Endothelial cell of umbilical vein (primary cell): ENCODE data around the gene DLX6. TPM values are rescaled to one million over a fixed set of nuclear protein-coding genes. Genes with fewer than 3 reads are reported as not detected.

Source experiments
- BruUV-seq: library from RNA; stranded (reverse); fragments of 400-500 nt; replicated peaks from 2 replicates; lab custom pipeline; 2021; lab: Mats Ljungman, UMichigan
- CTCF ChIA-PET: fragments of 300-600, 350-600 bp; sonication (Branson Sonifier 250); formaldehyde crosslinking; loops from one replicate; lab custom pipeline; 2021; ENCODE audit warnings: antibody characterized with exemption, inconsistent platforms; lab: Charles Lee
- POLR2A ChIA-PET: fragments of 300-600, 350-600 bp; sonication (Branson Sonifier 250); formaldehyde crosslinking; loops from one replicate; lab custom pipeline; 2021; ENCODE audit warnings: antibody characterized with exemption, inconsistent platforms; lab: Charles Lee
- DNase-seq: peaks from one replicate; pipeline ENCODE4 v3.0.0-alpha.2; 2011; ENCODE audit warnings: low read depth, low spot score
- FAIRE-seq: peaks from 2 replicates; lab custom pipeline; 2011; peaks lifted over from hg19 to GRCh38; lab: Jason Lieb, UNC
- H2AFZ ChIP-seq: 2 replicates; pipeline ENCODE4 v1.6.0; 2012; ENCODE audit warnings: low read depth, low read length, control low read depth, inconsistent platforms
- H3K27ac ChIP-seq: 2 replicates; pipeline ENCODE4 v1.5.1; 2011; ENCODE audit warnings: low read depth, mild to moderate bottlenecking, control low read depth, low read length, moderate library complexity; ENCODE audit not compliant: insufficient read depth
- H3K27me3 ChIP-seq, 2 experiments: 2 replicates each; pipeline versions ENCODE4 v1.6.0 to v1.6.1; 2011; ENCODE audit warnings: low read length in 2 of 2, mixed read lengths in 1 of 2; ENCODE audit not compliant: control insufficient read depth in 2 of 2, insufficient read depth in 2 of 2
- H3K36me3 ChIP-seq, 2 experiments: 2 replicates in 1 of 2; 3 replicates in 1 of 2; pipeline ENCODE4 v1.5.1; 2011; ENCODE audit warnings: low read length in 2 of 2, mild to moderate bottlenecking in 1 of 2, moderate library complexity in 1 of 2; ENCODE audit not compliant: control insufficient read depth in 2 of 2, insufficient read depth in 2 of 2; ENCODE audit errors: extremely low read depth in 1 of 2
- H3K4me1 ChIP-seq: 3 replicates; pipeline ENCODE4 v1.5.1; 2011; ENCODE audit warnings: mild to moderate bottlenecking, low read length; ENCODE audit not compliant: control insufficient read depth, insufficient read depth; ENCODE audit errors: extremely low read depth
- H3K4me2 ChIP-seq: 2 replicates; pipeline ENCODE4 v1.6.1; 2011; ENCODE audit warnings: low read length, control low read depth, mixed read lengths; ENCODE audit not compliant: insufficient read depth
- H3K4me3 ChIP-seq, 3 experiments: fragments of 200-600 bp in 1 of 3; sonication (generic), shearing (Covaris generic) in 1 of 3; replicated peaks in 1 of 3; 2 replicates each; pipeline ENCODE4 v1.5.1; 2011 to 2016; ENCODE audit warnings: control low read depth in 3 of 3, low read length in 3 of 3, mild to moderate bottlenecking in 2 of 3, inconsistent platforms in 1 of 3, low read depth in 1 of 3, moderate library complexity in 1 of 3; ENCODE audit not compliant: insufficient read depth in 1 of 3
- H3K79me2 ChIP-seq: 2 replicates; pipeline ENCODE4 v1.6.0; 2012; ENCODE audit warnings: low read length, inconsistent platforms; ENCODE audit not compliant: control insufficient read depth, insufficient read depth
- H3K9ac ChIP-seq: replicated peaks from 2 replicates; pipeline ENCODE3; 2011; ENCODE audit warnings: low read length, control low read depth; ENCODE audit not compliant: insufficient read depth; ENCODE audit errors: extremely low read depth
- H3K9me1 ChIP-seq: replicated peaks from 3 replicates; pipeline ENCODE4 v1.6.0; 2011; ENCODE audit warnings: mild to moderate bottlenecking, low read length; ENCODE audit not compliant: control insufficient read depth, insufficient read depth; ENCODE audit errors: extremely low read depth
- H3K9me3 ChIP-seq: replicated peaks from 2 replicates; pipeline ENCODE4 v1.5.1; 2012; ENCODE audit warnings: low read length, inconsistent platforms; ENCODE audit not compliant: control insufficient read depth, insufficient read depth
- H4K20me1 ChIP-seq: replicated peaks from 2 replicates; pipeline ENCODE3; 2011; ENCODE audit warnings: mild to moderate bottlenecking, low read length; ENCODE audit not compliant: control insufficient read depth, insufficient read depth; ENCODE audit errors: extremely low read depth
- EZH2 ChIP-seq: IDR thresholded peaks from 2 replicates; pipeline ENCODE4 v1.6.1; 2012; ENCODE audit warnings: borderline replicate concordance, low read depth, mild to moderate bottlenecking, moderate library complexity, low read length, inconsistent platforms; ENCODE audit not compliant: severe bottlenecking
- FOS ChIP-seq: IDR thresholded peaks from 2 replicates; pipeline ENCODE4 v1.6.1; 2011; ENCODE audit warnings: mild to moderate bottlenecking, low read length, moderate library complexity, borderline replicate concordance; ENCODE audit not compliant: insufficient read depth
- GATA2 ChIP-seq: IDR thresholded peaks from 2 replicates; pipeline ENCODE4 v1.7.0; 2011; ENCODE audit warnings: low read depth, mild to moderate bottlenecking, moderate library complexity, mixed read lengths, low read length; ENCODE audit not compliant: insufficient read length, insufficient read depth
- JUN ChIP-seq: IDR thresholded peaks from 2 replicates; pipeline ENCODE4 v1.6.1; 2011; ENCODE audit warnings: borderline replicate concordance, low read depth; ENCODE audit not compliant: insufficient read length, insufficient read depth
- MYC ChIP-seq: IDR thresholded peaks from one replicate; pipeline ENCODE4 v1.6.1; 2011; ENCODE audit warnings: mild to moderate bottlenecking, low read depth, low read length
- POLR2A ChIP-seq: IDR thresholded peaks from 2 replicates; pipeline ENCODE4 v1.6.1; 2012; ENCODE audit warnings: low read depth, mild to moderate bottlenecking, control low read depth, low read length
- POLR2AphosphoS5 ChIP-seq: IDR thresholded peaks from 2 replicates; pipeline ENCODE4 v1.6.1; 2012; ENCODE audit warnings: low read depth, mild to moderate bottlenecking, control low read depth, low read length, moderate library complexity; ENCODE audit not compliant: insufficient read depth
- dilution Hi-C: fragments of 300-500 bp; cut with MboI; formaldehyde crosslinking; loops from one replicate; pipeline ENCODE4 v1.15.0; 2019; ENCODE audit warnings: low sequenced_read_pairs; ENCODE audit not compliant: extremely low pct_ligation_motif_present
- intact Hi-C: fragments of 100-400 bp; cut with micrococcal nuclease; formaldehyde crosslinking; loops from one replicate; pipeline ENCODE4 v1.10.0; 2022
- polyA plus RNA-seq, 4 experiments: library from polyadenylated mRNA; depleted of rRNA in 3 of 4; stranded (reverse) in 3 of 4; unstranded in 1 of 4; fragments of >200 nt; gene quantifications; 2 replicates each; pipeline versions ENCODE4 v1.2.1 to v1.2.3, GENCODE V29; 2011 to 2012; ENCODE audit warnings: missing spikeins in 1 of 4
- total RNA-seq: library from RNA; stranded (reverse); gene quantifications from 2 replicates; pipeline ENCODE4 v1.2.3, GENCODE V29; 2021
- TF ChIP-seq, protein P1 (sequence below), 2 donors: IDR thresholded peaks; 1 replicate in 1 of 2; 2 replicates in 1 of 2; pipeline ENCODE4 v1.5.1; 2011; ENCODE audit warnings: low read length in 2 of 2, mild to moderate bottlenecking in 2 of 2, moderate library complexity in 2 of 2, control low read depth in 1 of 2, inconsistent platforms in 1 of 2, low read depth in 1 of 2; ENCODE audit not compliant: insufficient read depth in 1 of 2; ENCODE audit errors: extremely low read depth in 1 of 2
- TF ChIP-seq, protein P2 (sequence below): IDR thresholded peaks from 2 replicates; pipeline ENCODE4 v1.6.1; 2011; ENCODE audit not compliant: insufficient read depth, insufficient read length

Gene DLX6
- total and polyA plus RNA-seq, 2 donors (not counting 3 experiments of a cell fraction or from before 2014, with no cell fraction given): not detected

DNA sequence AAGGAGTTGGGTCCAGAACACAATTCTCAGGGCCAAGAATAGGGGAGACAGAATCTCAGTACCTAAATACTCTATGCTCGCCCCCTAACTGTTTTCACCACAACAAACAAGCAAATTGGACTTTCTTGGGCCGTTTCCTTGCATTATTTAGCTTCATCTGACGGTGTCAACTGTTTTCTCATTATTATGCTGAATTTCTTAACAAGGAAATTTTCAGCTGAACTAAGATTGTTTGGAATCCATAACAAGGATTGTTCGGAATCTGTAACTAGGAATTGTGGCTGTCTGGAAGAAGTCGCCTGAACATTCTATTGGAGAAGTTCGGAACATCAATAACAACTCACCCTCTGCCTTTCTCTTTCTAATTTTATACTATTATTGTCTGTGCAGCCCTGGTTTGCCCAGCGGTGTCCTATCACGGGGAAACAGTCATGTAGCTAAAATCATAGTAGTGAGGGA, 15.5 kb upstream of the DLX6 start:
- Histone ChIP-seq H2AFZ (no peak overlapping the region), H3K4me1 (no peaks in the 10 kb centered on the region), H3K9ac (no peak overlapping the region), H3K9me1 (no peaks in the 10 kb centered on the region), H3K4me2 (no peak overlapping the region), H3K27me3 (peaks cover 62 to 83% of the 10 kb centered on the region in 2 experiments), H3K79me2 (no peaks in the 10 kb centered on the region), H3K4me3 (no peak overlapping the region), H3K9me3 (no peaks in the 10 kb centered on the region), H4K20me1 (no peaks in the 10 kb centered on the region), H3K27ac (no peak overlapping the region), H3K36me3 (no peaks in the 10 kb centered on the region)
- DNase-seq (no peak), FAIRE-seq (no peak)
- CTCF ChIA-PET: no interaction called here
- dilution Hi-C loops (no loop called here), intact Hi-C loops (no loop called here)
- BruUV-seq: no TSS peak
- POLR2A ChIA-PET: no interaction called here
- TF ChIP-seq GATA2 (no peak), POLR2AphosphoS5 (no peak), FOS (no peak), POLR2A (no peak), JUN (no peak), MYC (no peak), EZH2 (no peak)
- TF ChIP-seq, protein P1, sequence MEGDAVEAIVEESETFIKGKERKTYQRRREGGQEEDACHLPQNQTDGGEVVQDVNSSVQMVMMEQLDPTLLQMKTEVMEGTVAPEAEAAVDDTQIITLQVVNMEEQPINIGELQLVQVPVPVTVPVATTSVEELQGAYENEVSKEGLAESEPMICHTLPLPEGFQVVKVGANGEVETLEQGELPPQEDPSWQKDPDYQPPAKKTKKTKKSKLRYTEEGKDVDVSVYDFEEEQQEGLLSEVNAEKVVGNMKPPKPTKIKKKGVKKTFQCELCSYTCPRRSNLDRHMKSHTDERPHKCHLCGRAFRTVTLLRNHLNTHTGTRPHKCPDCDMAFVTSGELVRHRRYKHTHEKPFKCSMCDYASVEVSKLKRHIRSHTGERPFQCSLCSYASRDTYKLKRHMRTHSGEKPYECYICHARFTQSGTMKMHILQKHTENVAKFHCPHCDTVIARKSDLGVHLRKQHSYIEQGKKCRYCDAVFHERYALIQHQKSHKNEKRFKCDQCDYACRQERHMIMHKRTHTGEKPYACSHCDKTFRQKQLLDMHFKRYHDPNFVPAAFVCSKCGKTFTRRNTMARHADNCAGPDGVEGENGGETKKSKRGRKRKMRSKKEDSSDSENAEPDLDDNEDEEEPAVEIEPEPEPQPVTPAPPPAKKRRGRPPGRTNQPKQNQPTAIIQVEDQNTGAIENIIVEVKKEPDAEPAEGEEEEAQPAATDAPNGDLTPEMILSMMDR (IDR thresholded peaks at IDR 0.05; ENCODE audit: extremely low read depth in 1 of 2, insufficient read depth in 1 of 2, low read depth in 1 of 2, low read length in 2 of 2): no peak
- TF ChIP-seq, protein P2, sequence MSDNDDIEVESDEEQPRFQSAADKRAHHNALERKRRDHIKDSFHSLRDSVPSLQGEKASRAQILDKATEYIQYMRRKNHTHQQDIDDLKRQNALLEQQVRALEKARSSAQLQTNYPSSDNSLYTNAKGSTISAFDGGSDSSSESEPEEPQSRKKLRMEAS: no peak
